ENCODE data around the gene FASN.
A peak's percentile ranks its signal among the peaks of the same experiment; 100 is the strongest.

Gene FASN

GRCh38 chr17:82103553-82104451, 5.8 kb upstream of the FASN start:
- no peak for DNase-seq (ENCODE audit: low read depth in 3 of 3, low spot score in 1 of 3)

- DNase-seq (ENCODE audit: low read depth in 3 of 3, low spot score in 1 of 3), result no peak
Measured at GRCh38 chr17:82101767-82102679, 4.0 kb upstream of the FASN start.

GRCh38 chr17:82101301-82101715, 3.3 kb upstream of the FASN start:
- DNase-seq (ENCODE audit: low read depth in 3 of 3, low spot score in 1 of 3), result no peak

- no peak for DNase-seq (ENCODE audit: low read depth in 3 of 3, low spot score in 1 of 3)
Measured at GRCh38 chr17:82100502-82101298, 2.7 kb upstream of the FASN start.

GRCh38 chr17:82098939-82099763, 1.1 kb upstream of the FASN start:
- DNase-seq (ENCODE audit: low read depth in 3 of 3, low spot score in 1 of 3), result peak in 1 of 3 donors; percentile 29

- DNase-seq (ENCODE audit: low read depth in 3 of 3, low spot score in 1 of 3), result no peak
Measured at GRCh38 chr17:82097919-82098168, 192 bp downstream of the FASN start.

GRCh38 chr17:82097184-82097918, 685 bp downstream of the FASN start:
- no peak for DNase-seq (ENCODE audit: low read depth in 3 of 3, low spot score in 1 of 3)

- no peak for DNase-seq (ENCODE audit: low read depth in 3 of 3, low spot score in 1 of 3)
Measured at GRCh38 chr17:82096709-82097183, 1.3 kb downstream of the FASN start.

- DNase-seq (ENCODE audit: low read depth in 3 of 3, low spot score in 1 of 3), result no peak
Measured at GRCh38 chr17:82095777-82096708, 2.0 kb downstream of the FASN start.

GRCh38 chr17:82094931-82095776, 2.9 kb downstream of the FASN start:
- no peak for DNase-seq (ENCODE audit: low read depth in 3 of 3, low spot score in 1 of 3)

GRCh38 chr17:82092995-82093751, 4.9 kb downstream of the FASN start:
- DNase-seq (ENCODE audit: low read depth in 3 of 3, low spot score in 1 of 3), result no peak

- DNase-seq (ENCODE audit: low read depth in 3 of 3, low spot score in 1 of 3), result no peak
Measured at GRCh38 chr17:82092628-82092994, 5.4 kb downstream of the FASN start.

GRCh38 chr17:82092094-82092586, 5.9 kb downstream of the FASN start:
- DNase-seq (ENCODE audit: low read depth in 3 of 3, low spot score in 1 of 3), result no peak

- DNase-seq (ENCODE audit: low read depth in 3 of 3, low spot score in 1 of 3), result no peak
Measured at GRCh38 chr17:82091264-82092066, 6.6 kb downstream of the FASN start.

GRCh38 chr17:82090549-82091263, 7.3 kb downstream of the FASN start:
- no peak for DNase-seq (ENCODE audit: low read depth in 3 of 3, low spot score in 1 of 3)

All from stimulated activated CD4-positive, alpha-beta T cell treated with anti-CD3 and anti-CD28 coated beads, TNF-alpha, amount 100 ng/mL, for 1 hour (primary cell).